ENCODE measurements around the gene MPZL1. TPM values are rescaled to one million over a fixed set of nuclear protein-coding genes. Genes with fewer than 3 reads are reported as not detected.

The MPZL1 gene
- total and polyA plus RNA-seq, 2 of the 13 experiments (the other 11 are each of a cell fraction or from before 2014, with no cell fraction given): 38.0 to 68.7 TPM

- no peak for TF ChIP-seq FOXO4 (CRISPR knock-in tag; conservative IDR thresholded peaks at IDR 0.05)
- no peak for TF ChIP-seq HDAC6 (IDR thresholded peaks at IDR 0.05; ENCODE audit: low read depth, low read length)
- TF ChIP-seq REST (IDR thresholded peaks at IDR 0.05; ENCODE audit: borderline replicate concordance in 1 of 2, low read depth in 1 of 2, low read length in 2 of 2): no peak
- TF ChIP-seq ZNF891 (CRISPR knock-in tag; IDR thresholded peaks at IDR 0.05): no peak; the same call in 1 of the 2 replicates
- TF ChIP-seq NPAS2 (CRISPR knock-in tag; IDR thresholded peaks at IDR 0.05; ENCODE audit: borderline replicate concordance): no peak
- no peak for TF ChIP-seq SRSF4 (IDR thresholded peaks at IDR 0.05; ENCODE audit: low read depth, low read length, poor library complexity, severe bottlenecking)
- TF ChIP-seq ZC3H4 (CRISPR knock-in tag; IDR thresholded peaks at IDR 0.05; ENCODE audit: borderline replicate concordance): no peak
- TF ChIP-seq SOX5 (CRISPR knock-in tag; IDR thresholded peaks at IDR 0.05; ENCODE audit: borderline replicate concordance): 0 out of 2 replicates have a peak, but pooled peaks have one; percentile 9
- 0 out of 2 replicates have a peak, but pooled peaks have one; percentile 26 for TF ChIP-seq ZNF432 (CRISPR knock-in tag; IDR thresholded peaks at IDR 0.05; ENCODE audit: borderline replicate concordance)
- TF ChIP-seq ZHX2 (IDR thresholded peaks at IDR 0.05; ENCODE audit: low read depth): no peak
- peak; percentile 76; the same call in 1 of the 2 replicates for TF ChIP-seq ZHX2 (CRISPR knock-in tag; IDR thresholded peaks at IDR 0.05; ENCODE audit: borderline replicate concordance)
- TF ChIP-seq ZNF672 (CRISPR knock-in tag; IDR thresholded peaks at IDR 0.05): no peak; the same call in 1 of the 2 replicates
- TF ChIP-seq THAP7 (CRISPR knock-in tag; IDR thresholded peaks at IDR 0.05): peak; percentile 54; the same call in 1 of the 2 replicates
- TF ChIP-seq KDM5A (IDR thresholded peaks at IDR 0.05; ENCODE audit: borderline replicate concordance, low read length): no peak
- TF ChIP-seq MAFK (conservative IDR thresholded peaks at IDR 0.05 in 1 of 2, IDR thresholded peaks at IDR 0.05 in 1 of 2; ENCODE audit: low read length in 2 of 2): no peak
- peak; percentile 45; the same call in 1 of the 2 replicates for TF ChIP-seq JUN (CRISPR knock-in tag; IDR thresholded peaks at IDR 0.05)
- no peak; the same call in 1 of the 2 replicates for TF ChIP-seq GATAD1 (CRISPR knock-in tag; IDR thresholded peaks at IDR 0.05)
Measured at GRCh38 chr1:167714439-167715156, 7.2 kb upstream of the MPZL1 start (continued).
